ENCODE measurements around the gene NOSTRIN.

DNA sequence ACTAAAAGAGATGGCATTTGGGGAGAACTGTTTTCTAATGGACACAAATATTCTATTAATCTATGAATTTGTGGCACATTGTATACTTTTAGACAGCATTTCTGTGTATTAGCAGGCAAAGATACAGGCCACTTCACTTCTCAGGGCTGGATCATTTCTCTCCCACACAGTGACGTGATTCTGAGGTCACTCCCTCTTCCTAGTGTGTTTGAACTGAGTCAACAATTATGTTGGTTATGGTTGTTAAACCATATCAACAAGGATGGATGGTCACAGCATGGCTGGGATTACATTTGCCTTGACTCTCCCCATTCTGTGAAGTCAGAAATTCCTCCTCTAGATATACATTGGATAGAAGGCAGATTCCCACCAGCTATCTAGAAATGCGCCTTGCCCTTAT, 11.6 kb downstream of the NOSTRIN start:
- TF ChIP-seq GATA3 (IDR thresholded peaks at IDR 0.05; ENCODE audit: low read depth, low read length) (no peak), GATA2 (IDR thresholded peaks at IDR 0.05; ENCODE audit: low read depth, low read length) (no peak)

Measured in SH-SY5Y (cell line).